ENCODE measurements around the gene CMKLR1.

- TF ChIP-seq CTCF (conservative IDR thresholded peaks at IDR 0.05; ENCODE audit: low read depth, low read length) (no peak), EZH2 (IDR thresholded peaks at IDR 0.05; ENCODE audit: borderline replicate concordance, low read depth, low read length, poor library complexity, severe bottlenecking) (no peak)
These were observed 16.1 kb downstream of the CMKLR1 start for GRCh38 chr12:108322998-108323397.

All from A673 (cell line).